NCI-H2227 (cell line): Measurements from ENCODE around the gene SULT1E1.
"Not testable (repeated sequence)": the region's sequence is repeated elsewhere in the genome, so short reads cannot be mapped to it uniquely, and the experiment has no call there.

Experiments used
- DNase-seq: peaks from one replicate; lab custom pipeline; 2025; ENCODE audit not compliant: unreplicated experiment; lab: John Stamatoyannopoulos, UW

Gene SULT1E1

DNA sequence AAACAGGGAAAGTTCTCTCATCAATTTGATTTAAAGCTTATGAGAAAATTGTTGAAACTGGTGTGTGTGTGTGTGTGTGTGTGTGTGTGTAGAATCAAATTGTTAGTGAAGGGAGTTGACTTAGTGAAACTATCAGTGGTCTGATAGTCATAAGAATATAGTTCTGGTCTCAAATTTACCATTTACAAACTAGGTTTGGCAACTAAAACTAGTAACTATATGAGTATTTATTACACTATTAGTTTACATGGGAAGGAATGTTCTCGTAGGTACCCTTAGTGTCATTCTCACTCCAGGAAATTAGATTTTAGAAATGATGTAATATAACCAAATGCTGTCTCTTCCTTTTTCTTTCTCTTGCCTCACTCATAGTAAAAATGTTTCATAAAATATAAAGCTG, 11.9 kb downstream of the SULT1E1 start:
- DNase-seq: no peak

DNA sequence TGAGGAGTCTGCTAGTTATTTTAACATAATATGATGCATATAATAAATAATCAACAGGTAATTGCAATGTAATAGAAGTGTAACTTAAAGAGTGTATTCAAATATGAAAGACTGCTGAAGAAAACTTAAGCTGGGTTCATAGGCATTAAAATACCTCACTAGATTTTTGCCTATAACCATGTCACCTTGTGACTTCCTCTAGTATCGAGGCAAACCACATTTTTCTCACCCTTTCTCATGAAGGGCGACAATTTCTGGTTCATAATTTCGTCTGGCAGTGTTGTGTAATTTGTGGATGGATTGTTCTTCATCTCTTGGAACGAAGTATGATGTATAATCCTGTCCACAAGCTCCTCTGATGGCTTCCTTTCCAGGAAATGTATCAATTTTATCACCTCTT, 16.0 kb downstream of the SULT1E1 start:
- DNase-seq: no peak

DNA sequence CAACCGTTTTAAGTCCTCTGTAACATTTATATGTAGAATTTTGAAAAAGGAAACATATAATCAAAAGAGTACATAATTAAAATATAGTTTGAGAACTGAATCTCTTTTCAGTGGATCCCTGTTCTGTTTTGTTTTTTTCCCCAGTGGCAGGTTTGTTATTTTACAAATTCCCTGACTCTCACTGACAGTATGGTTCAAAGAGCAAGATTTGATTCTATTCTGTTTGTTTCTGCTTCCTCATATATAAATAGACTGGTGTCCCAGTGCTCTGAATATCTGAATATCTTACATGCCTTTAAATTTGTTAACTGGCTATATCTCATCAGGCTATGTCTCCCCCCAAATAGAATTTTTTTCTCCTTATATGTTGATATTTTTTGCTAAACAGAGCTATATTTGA, 16.6 kb downstream of the SULT1E1 start:
- DNase-seq: no peak

DNA sequence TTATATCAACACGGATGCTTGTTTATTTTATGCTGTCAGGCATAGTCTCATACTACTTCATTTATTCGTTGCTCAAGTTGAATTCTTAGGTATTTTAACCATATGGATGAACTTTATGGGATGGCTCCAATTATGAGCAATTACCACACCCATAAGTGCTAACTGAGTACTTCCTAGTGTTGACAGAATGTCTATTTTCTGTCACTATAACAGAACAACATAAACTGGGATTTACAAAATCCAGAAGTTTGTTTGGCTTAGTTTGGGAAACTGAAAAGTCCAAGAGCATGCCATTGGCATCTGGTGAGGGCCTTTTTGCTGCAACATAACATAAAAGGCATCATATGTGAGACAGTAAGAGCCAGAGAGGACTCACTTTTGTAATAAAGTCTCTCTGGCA, 21.0 kb downstream of the SULT1E1 start:
- no peak for DNase-seq

DNA sequence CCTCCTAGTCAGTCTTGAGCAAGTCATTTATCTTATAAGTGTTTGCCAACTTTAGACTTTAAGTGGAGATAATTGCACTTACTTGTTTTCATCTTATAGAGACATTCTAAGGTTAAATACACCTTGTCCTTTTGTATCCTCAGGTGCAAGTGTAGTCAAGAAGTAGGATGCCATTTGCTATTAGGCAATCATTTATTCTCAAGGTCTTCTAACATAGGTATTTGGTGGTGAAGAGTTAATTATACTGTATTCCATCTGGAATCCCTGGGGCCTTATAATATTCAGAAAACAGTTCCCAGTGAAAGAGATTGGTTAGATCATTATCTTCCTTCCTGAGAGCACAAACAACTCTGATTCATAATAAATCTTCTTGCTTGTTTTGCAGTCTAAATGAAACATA, 23.7 kb downstream of the SULT1E1 start:
- no peak for DNase-seq

DNA sequence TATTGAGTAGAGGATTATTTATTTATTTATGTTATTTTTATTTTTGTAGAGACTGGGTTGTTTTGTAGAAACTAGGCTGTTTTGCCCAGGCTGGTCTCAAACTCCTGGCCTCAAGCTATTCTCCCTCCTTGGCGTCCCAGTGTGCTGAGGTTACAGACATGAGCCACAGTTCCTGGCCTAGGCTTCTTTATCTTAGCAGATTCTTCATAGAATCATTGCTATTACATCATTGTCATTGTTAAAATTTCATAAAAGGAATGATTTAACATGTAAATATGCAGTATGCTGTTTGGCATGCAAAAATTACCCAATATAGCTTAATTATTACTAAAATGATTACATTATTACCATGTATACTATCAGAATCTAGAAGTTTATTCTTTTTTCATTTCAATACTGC, 24.2 kb downstream of the SULT1E1 start:
- no peak for DNase-seq

DNA sequence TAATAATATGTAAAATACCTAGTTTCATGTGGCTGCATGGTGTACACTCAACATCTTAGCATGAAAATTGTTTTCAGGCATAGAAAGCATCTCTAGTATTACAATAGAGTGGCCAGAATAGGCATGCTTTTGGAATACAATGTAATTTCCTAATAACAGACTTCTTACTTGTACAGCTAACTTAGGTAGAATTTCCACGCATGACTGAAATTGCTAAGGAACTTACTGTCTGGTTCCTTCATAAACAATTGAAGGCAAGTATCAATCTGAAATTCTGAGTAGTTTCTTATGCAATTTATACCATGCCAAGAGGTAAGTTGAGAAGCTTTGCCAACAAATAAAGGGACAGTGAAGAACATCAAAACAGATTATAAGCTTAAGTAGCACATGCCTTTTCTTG, 26.7 kb downstream of the SULT1E1 start:
- DNase-seq: no peak

DNA sequence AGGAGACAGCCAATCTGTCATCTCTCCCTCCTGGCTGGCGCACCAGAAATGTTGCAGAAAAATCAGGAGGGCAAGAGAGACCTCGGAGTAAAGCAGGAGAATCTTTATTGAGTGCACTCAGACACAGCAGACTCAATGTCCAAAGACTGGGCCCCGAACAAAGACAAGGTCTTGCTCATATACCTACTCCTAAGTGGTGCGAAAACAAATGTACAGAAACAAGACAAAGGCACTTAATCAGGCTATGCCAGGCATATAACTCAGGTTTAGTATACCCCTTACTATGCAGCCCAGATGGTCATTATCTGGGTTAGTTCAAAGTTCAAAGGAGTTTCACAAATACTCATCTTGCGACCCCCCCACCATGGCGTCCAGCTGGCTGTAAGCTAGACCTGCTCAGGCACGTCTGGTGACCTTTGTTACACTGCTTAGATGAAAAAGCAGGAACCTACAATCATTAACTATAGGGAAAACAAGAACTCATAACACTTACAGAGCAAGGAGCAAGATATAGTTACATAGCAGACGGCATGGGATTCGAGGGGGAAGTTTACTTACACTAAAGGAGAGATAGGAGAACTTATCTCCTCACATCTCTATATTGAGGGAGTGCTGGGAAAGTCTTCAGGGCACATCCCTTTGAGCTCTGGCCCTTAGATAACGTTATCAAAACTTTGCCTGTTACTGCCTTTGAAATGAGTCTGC, 27.5 kb downstream of the SULT1E1 start:
- no peak for DNase-seq

DNA sequence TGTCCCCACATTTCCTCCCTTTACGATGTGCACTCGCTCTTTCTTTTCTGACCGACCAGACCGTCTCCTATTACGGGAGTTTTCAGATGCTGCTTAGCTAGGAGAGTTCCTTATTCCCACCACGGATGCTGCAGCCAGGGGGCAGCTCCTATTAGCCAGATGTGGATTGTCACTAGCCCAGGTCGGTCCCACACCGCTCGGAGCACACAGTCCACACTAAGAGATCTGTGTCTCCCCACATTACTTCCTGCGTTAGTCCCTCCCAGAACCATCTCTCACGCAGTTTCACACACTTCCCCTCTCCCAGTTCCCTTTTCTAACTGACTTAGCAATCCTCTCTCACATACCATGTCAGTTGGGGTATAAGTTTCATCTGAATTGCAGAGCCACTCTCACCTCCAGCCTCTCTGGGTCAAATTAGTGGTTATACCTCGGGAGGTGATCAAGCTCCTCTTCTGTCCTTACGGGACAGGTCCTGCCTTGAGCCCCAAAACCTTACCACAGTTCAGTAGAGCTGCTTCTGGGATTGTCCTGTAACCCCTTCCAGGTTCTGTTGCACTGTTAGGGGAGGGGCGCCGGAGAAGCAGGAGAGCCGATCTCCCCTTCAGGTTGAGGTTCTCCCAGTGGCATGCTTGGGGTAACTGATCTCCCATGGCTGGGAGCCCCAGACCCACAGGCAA, 28.2 kb downstream of the SULT1E1 start:
- DNase-seq: no peak

DNA sequence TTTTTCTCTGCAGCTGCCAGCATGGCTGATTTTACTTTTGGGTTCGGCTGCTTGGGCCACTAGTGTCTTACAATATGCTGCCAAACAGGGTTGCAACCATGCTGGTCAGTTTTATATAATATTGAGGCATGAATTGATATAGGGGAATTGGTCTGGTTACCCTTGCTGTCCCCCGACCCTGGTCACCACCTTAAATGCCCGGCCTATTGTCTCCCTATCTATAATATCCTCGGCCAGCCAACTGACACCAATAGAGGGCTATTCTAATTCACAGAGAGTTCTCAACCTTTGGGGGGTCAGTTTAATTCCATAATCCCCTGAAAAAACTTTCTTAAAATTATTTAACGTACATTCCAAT, 28.7 kb downstream of the SULT1E1 start:
- DNase-seq: no peak

DNA sequence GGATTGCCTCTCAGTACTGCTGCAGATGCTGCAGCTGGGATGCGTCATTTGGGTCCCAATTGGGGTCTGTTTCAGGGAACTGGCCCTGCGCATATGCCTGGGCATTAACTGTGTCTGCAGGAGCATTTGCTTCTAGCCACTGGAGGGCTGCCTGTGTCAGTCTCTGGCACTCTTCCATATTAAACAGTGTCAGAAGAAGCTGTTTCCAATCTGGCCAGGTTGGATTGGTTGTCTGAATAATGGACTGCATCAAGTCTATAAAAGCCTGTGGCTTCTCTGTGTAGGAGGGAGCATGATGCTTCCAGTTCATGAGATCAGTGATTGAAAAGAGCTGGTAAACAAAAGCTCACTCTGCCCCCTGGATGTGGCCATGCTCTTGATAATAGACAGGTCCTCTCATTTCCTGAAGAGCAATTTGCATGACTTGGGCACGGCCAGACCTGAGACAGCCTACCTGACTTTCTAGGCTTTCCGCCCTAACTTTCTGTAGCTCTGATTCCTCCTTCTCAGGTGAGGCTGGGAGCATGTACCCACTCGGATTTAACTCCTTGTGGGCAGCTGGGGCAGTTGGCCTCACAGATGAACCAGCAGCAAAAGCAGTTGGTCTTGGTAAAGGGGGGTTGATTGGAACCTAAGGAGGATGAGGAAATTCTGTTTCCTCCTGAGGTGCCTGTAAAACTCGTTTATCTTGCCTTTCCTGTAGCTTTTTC, 29.2 kb downstream of the SULT1E1 start:
- no peak for DNase-seq

DNA sequence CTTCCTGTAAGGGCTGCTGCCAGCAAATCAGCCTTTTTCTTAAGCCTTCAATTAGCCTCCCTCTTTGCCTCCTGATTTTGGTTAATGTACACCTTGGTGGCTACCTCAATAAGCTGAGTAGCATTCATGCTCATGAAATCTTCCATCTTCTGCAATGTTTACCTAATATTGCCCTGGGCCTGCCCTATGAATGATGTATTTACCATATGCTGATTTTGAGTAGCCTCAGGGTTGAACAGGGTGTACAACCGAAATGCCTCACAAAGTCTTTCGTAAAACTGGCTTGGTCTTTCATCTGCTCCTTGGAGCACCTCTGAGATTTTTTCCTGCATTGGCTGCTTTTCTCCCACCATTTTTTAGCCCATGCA, 29.8 kb downstream of the SULT1E1 start:
- DNase-seq: no peak

DNA sequence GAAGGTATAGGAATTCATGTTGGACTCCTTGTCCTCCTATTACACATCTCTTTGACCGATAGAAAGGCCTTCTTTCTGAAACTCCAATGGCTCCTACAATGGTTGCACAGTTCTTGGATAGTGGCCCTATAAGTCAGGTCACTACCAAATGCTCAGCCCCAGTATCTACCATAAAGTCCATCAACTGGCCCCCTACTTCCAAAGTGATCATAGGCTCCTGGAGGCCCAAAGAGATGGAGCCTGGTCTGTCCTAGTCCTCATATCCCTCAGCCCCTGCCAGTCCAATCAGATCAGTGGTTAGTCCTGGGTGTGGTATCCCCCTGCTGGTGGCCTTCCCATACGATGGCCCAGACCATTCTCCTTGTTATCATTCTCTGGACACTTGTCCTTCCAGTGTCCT, 30.3 kb downstream of the SULT1E1 start:
- no peak for DNase-seq

DNA sequence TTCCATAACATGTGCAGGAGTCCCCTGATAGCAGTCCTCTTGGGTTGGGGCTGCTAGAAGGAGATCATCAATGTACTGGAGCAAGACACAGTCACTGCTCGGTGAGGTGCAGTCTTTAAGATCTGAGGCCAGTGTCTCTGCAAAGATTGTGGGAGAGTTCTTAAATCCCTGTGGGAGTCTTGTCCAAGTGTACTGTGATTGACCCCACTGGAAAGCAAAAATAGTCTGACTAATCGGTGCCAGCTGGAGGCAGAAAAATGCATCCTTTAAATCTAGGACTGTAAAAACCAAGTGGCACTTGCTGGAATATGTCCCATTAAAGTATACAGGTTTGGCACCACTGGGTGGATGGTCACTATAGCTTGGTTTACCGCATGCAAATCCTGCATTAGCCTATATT, 31.1 kb downstream of the SULT1E1 start:
- DNase-seq: no peak

DNA sequence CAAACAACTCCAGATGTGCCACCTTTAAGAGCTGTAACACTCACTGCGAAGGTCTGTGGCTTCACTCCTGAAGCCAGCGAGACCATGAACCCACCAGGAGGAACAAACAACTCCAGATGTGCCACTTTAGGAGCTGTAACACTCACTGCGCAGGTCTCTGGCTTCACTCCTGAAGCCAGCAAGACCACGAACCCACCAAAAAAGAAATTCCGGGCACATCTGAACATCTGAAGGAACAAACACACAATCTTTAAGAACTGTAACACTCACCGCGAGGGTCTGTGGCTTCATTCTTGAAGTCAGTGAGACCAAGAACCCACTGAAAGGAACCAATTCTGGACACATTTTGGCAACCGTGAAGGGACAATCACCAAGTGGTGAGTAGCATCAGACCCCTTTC, 34.9 kb downstream of the SULT1E1 start:
- not testable (repeated sequence) for DNase-seq

DNA sequence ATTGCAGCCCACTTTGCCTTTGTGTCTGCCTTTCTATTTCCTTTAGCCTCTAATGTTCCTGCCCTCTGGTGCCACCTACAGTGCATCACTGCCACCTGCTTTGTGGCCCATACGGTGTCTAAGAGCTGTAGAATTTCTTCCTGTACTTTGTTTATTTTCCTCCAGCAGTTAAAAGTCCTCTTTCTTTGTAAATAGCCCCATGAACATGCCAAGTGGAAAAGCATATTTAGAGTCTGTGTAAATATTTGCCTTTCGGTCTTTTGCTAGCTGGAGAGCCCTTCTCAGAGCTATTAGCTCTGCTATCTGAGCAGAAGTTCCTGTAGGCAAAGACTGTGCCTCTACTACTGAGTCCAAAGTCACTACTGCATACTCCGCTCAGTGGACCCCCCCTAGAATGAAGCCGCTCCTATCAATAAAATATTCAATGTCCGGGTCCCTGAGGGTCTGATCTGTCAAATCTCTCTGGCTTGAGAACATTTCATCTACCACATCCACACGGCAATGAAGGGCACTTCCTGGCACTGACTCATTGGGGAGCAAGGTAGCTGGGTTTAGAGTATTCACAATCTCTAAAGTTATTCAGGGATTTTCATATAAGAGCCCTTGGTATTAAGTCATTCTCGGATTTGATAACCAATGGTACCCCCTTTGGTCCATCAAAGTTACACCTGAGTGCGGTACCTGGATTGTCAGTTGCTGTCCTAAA, 36.3 kb downstream of the SULT1E1 start:
- DNase-seq: no peak

DNA sequence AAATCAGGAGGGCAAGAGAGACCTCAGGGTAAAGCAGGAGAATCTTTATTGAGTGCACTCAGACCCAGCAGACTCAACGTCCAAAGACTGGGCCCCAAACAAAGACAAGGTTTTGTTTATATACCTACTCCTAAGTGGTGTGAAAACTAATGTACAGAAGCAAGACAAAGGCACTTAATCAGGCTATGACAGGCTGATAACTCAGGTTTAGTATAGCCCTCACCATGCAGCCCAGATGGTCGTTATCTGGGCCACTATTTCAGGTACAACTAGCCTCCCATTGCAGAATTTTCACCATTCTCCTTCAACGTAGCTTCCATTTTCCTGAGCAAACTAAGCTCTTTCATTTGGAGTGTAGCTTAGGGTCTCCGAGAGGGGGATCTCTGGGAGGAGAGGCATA, 36.9 kb downstream of the SULT1E1 start:
- no peak for DNase-seq

DNA sequence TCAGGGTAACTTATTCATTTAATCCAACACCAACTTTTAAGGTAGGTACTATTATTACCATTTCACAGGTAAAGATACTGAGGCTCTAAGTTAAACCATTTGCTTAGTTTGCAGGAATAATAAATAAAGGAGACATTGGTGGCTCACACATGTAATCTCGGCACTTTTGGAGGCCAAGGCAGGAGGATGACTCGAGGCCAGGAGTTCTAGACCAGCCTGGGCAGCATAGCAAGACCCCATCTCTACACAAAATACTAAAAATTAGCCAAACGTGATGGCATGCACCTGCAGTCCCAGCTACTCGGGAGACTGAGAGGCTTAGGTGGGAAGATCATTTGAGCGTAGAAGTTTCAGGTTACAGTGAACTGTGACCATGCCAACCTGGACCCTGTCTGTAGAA, 37.7 kb downstream of the SULT1E1 start:
- no peak for DNase-seq

DNA sequence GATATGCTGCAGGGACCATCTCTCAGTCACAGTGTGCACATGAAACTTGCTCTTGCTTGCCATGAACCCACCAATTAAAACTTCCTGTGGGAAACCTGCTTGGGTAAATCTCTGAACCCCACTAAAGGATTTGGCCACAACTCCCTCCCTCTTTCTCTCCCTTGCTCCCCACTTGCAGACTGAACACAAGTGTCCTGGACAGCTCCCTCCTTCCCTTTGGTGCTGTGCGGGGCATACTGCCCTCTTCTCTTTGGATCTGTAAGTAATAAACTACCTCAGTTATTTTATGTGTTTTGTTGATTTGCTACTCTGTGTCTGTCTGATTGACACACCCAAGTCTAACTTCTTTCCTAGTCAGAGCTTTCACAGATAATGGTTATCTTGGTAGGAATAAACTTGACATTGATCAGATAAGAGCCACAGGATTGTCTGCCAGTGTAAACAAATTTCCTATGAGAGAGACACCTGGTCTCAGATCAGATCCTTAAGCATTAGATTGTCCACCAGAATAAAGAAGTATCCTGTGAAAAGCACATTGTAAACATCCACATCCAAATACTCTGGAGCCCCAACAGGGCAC, 41.8 kb downstream of the SULT1E1 start:
- no peak for DNase-seq

DNA sequence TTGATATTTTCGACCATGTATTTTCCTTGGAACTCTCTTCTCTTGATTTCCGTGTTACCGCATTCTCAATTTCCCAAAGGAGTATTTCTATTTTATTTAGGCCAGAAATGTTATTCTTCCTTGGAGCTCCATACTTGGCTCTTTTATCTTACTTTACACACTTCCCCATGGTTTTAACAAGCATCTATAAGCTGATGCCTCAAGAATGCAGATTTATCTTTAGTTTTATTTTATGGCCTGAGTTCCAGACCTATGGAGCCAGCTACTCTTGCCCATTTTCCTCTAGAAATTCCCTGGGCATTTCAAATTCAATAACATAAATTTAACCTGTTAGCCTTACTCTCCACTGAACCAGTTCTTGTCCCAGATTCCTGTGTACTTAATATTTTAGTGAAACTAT, 43.7 kb downstream of the SULT1E1 start:
- no peak for DNase-seq

DNA sequence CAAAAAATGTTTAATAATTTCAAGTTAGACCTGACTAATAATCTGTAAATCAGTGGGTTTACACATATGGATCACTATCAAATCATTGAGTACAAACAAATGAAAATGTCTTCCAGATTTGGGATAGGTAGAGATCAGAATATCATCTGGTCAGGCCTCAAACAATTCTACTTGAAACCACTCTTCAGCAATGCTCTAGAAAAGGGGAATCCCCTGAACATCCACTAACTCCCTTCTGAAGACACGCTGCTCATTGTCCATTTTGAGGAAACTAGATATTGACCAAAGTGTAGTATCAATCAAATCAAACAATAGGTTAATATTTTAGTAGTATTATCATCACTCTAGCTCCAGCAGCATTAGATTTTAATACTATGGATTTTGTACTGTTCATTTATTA, 46.3 kb downstream of the SULT1E1 start:
- DNase-seq: no peak

DNA sequence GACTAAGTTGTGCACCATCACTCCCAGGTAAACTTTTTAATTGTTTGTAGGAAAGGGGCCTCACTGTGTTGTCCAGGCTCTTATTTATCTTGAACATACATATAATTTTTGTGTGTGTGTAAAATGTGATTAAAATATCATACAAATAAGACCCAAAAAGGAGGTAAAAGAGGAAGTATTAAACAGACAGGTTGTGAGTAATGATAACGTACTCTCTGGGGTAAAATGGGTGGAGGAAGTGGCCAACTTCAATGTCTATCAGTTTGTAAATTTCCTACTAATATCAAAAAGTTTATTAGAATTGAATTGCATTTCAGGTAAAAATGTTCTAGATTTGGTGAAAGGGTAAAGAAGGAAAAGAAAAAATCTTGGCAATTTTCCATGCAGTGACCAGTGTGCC, 48.8 kb downstream of the SULT1E1 start:
- no peak for DNase-seq
